ENCODE measurements around the gene FITM1.

Gene FITM1

GRCh38 chr14:24146453-24146977, 16.1 kb downstream of the FITM1 start, which contains the start of gene PSME2:
Gene PSME2 (minus strand): TSS chr14:24146610. CDS start chr14:24146581, 29 bp downstream.
- H3K36me3 ChIP-seq (ENCODE audit: insufficient read depth, low read length) = peaks cover 37% of the 10 kb centered on the region
- peak within 1 kb of the TSS; percentile 99 for H3K27ac ChIP-seq (ENCODE audit: low read depth, low read length)
- no peaks in the 10 kb centered on the region for H3K9me3 ChIP-seq (ENCODE audit: low read length)
- H3K4me1 ChIP-seq (ENCODE audit: insufficient read depth, low read length) = peaks cover 36% of the 10 kb centered on the region
- peak within 1 kb of the TSS; percentile 86 to 88 for H3K4me3 ChIP-seq (ENCODE audit: low read depth in 1 of 2, low read length in 2 of 2)
- peak within 1 kb of the TSS; percentile 83 for H3K9ac ChIP-seq (ENCODE audit: low read length)
- no peaks in the 10 kb centered on the region for H3K27me3 ChIP-seq (ENCODE audit: control insufficient read depth in 1 of 2, insufficient read depth in 2 of 2, low read length in 2 of 2)

- Histone ChIP-seq H3K4me3 (ENCODE audit: low read depth in 1 of 2, low read length in 2 of 2) (peak within 1 kb of the TSS; percentile 86 to 88), H3K4me1 (ENCODE audit: insufficient read depth, low read length) (peaks cover 32% of the 10 kb centered on the region), H3K27me3 (ENCODE audit: control insufficient read depth in 1 of 2, insufficient read depth in 2 of 2, low read length in 2 of 2) (no peaks in the 10 kb centered on the region), H3K9me3 (ENCODE audit: low read length) (no peaks in the 10 kb centered on the region), H3K27ac (ENCODE audit: low read depth, low read length) (peak within 1 kb of the TSS; percentile 99), H3K36me3 (ENCODE audit: insufficient read depth, low read length) (peaks cover 43% of the 10 kb centered on the region), H3K9ac (ENCODE audit: low read length) (peak within 1 kb of the TSS; percentile 83)
Measured at GRCh38 chr14:24146978-24147760, 16.7 kb downstream of the FITM1 start, which contains the start of gene RNF31. Gene RNF31 (plus strand): TSS chr14:24147498. CDS start chr14:24147699, 201 bp downstream.

GRCh38 chr14:24147761-24148428, 17.4 kb downstream of the FITM1 start:
- H3K27ac ChIP-seq (ENCODE audit: low read depth, low read length) = peak overlapping the region; percentile 99
- no peaks in the 10 kb centered on the region for H3K9me3 ChIP-seq (ENCODE audit: low read length)
- H3K36me3 ChIP-seq (ENCODE audit: insufficient read depth, low read length) = peaks cover 48% of the 10 kb centered on the region
- peak overlapping the region; percentile 86 to 88 for H3K4me3 ChIP-seq (ENCODE audit: low read depth in 1 of 2, low read length in 2 of 2)
- H3K4me1 ChIP-seq (ENCODE audit: insufficient read depth, low read length) = peaks cover 30% of the 10 kb centered on the region
- peak overlapping the region; percentile 72 for H3K9ac ChIP-seq (ENCODE audit: low read length)
- H3K27me3 ChIP-seq (ENCODE audit: control insufficient read depth in 1 of 2, insufficient read depth in 2 of 2, low read length in 2 of 2) = no peaks in the 10 kb centered on the region

- Histone ChIP-seq H3K4me3 (ENCODE audit: low read depth in 1 of 2, low read length in 2 of 2) (no peak overlapping the region), H3K9me3 (ENCODE audit: low read length) (no peaks in the 10 kb centered on the region), H3K4me1 (ENCODE audit: insufficient read depth, low read length) (peaks cover 30% of the 10 kb centered on the region), H3K27me3 (ENCODE audit: control insufficient read depth in 1 of 2, insufficient read depth in 2 of 2, low read length in 2 of 2) (no peaks in the 10 kb centered on the region), H3K27ac (ENCODE audit: low read depth, low read length) (no peak overlapping the region), H3K9ac (ENCODE audit: low read length) (no peak overlapping the region), H3K36me3 (ENCODE audit: insufficient read depth, low read length) (peaks cover 35% of the 10 kb centered on the region)
Measured at GRCh38 chr14:24149302-24149969, 19.0 kb downstream of the FITM1 start.

- Histone ChIP-seq H3K4me3 (ENCODE audit: low read depth in 1 of 2, low read length in 2 of 2) (no peak overlapping the region), H3K36me3 (ENCODE audit: insufficient read depth, low read length) (peaks cover 41% of the 10 kb centered on the region), H3K9me3 (ENCODE audit: low read length) (no peaks in the 10 kb centered on the region), H3K4me1 (ENCODE audit: insufficient read depth, low read length) (peaks cover 30% of the 10 kb centered on the region), H3K27me3 (ENCODE audit: control insufficient read depth in 1 of 2, insufficient read depth in 2 of 2, low read length in 2 of 2) (no peaks in the 10 kb centered on the region), H3K27ac (ENCODE audit: low read depth, low read length) (no peak overlapping the region), H3K9ac (ENCODE audit: low read length) (no peak overlapping the region)
Measured at GRCh38 chr14:24150061-24150460, 19.6 kb downstream of the FITM1 start.

- Histone ChIP-seq H3K4me3 (ENCODE audit: low read depth in 1 of 2, low read length in 2 of 2) (no peak overlapping the region), H3K27me3 (ENCODE audit: control insufficient read depth in 1 of 2, insufficient read depth in 2 of 2, low read length in 2 of 2) (no peaks in the 10 kb centered on the region), H3K27ac (ENCODE audit: low read depth, low read length) (no peak overlapping the region), H3K36me3 (ENCODE audit: insufficient read depth, low read length) (peaks cover 46% of the 10 kb centered on the region), H3K9ac (ENCODE audit: low read length) (no peak overlapping the region), H3K9me3 (ENCODE audit: low read length) (no peaks in the 10 kb centered on the region), H3K4me1 (ENCODE audit: insufficient read depth, low read length) (peaks cover 26% of the 10 kb centered on the region)
Measured at GRCh38 chr14:24150567-24150966, 20.1 kb downstream of the FITM1 start.

- Histone ChIP-seq H3K27ac (ENCODE audit: low read depth, low read length) (no peak overlapping the region), H3K9me3 (ENCODE audit: low read length) (no peaks in the 10 kb centered on the region), H3K27me3 (ENCODE audit: control insufficient read depth in 1 of 2, insufficient read depth in 2 of 2, low read length in 2 of 2) (no peaks in the 10 kb centered on the region), H3K4me3 (ENCODE audit: low read depth in 1 of 2, low read length in 2 of 2) (no peak overlapping the region), H3K4me1 (ENCODE audit: insufficient read depth, low read length) (peaks cover 22% of the 10 kb centered on the region), H3K9ac (ENCODE audit: low read length) (no peak overlapping the region), H3K36me3 (ENCODE audit: insufficient read depth, low read length) (peaks cover 50% of the 10 kb centered on the region)
Measured at GRCh38 chr14:24150993-24151392, 20.5 kb downstream of the FITM1 start.

GRCh38 chr14:24151404-24152080, 21.1 kb downstream of the FITM1 start:
- Histone ChIP-seq H3K4me1 (ENCODE audit: insufficient read depth, low read length) (peaks cover 20% of the 10 kb centered on the region), H3K27ac (ENCODE audit: low read depth, low read length) (no peak overlapping the region), H3K9ac (ENCODE audit: low read length) (no peak overlapping the region), H3K4me3 (ENCODE audit: low read depth in 1 of 2, low read length in 2 of 2) (no peak overlapping the region), H3K9me3 (ENCODE audit: low read length) (no peaks in the 10 kb centered on the region), H3K36me3 (ENCODE audit: insufficient read depth, low read length) (peaks cover 51% of the 10 kb centered on the region), H3K27me3 (ENCODE audit: control insufficient read depth in 1 of 2, insufficient read depth in 2 of 2, low read length in 2 of 2) (no peaks in the 10 kb centered on the region)

GRCh38 chr14:24155100-24155499, 24.6 kb downstream of the FITM1 start:
- Histone ChIP-seq H3K4me1 (ENCODE audit: insufficient read depth, low read length) (no peaks in the 10 kb centered on the region), H3K27ac (ENCODE audit: low read depth, low read length) (no peak overlapping the region), H3K27me3 (ENCODE audit: control insufficient read depth in 1 of 2, insufficient read depth in 2 of 2, low read length in 2 of 2) (no peaks in the 10 kb centered on the region), H3K9ac (ENCODE audit: low read length) (no peak overlapping the region), H3K36me3 (ENCODE audit: insufficient read depth, low read length) (peaks cover 66% of the 10 kb centered on the region), H3K9me3 (ENCODE audit: low read length) (no peaks in the 10 kb centered on the region), H3K4me3 (ENCODE audit: low read depth in 1 of 2, low read length in 2 of 2) (no peak overlapping the region)

GRCh38 chr14:24156840-24157239, 26.4 kb downstream of the FITM1 start:
- H3K27ac ChIP-seq (ENCODE audit: low read depth, low read length) = no peak overlapping the region

GRCh38 chr14:24157331-24157730, 26.9 kb downstream of the FITM1 start:
- no peak overlapping the region for H3K9ac ChIP-seq (ENCODE audit: low read length)
- H3K4me1 ChIP-seq (ENCODE audit: insufficient read depth, low read length) = peaks cover 14% of the 10 kb centered on the region
- peaks cover 53% of the 10 kb centered on the region for H3K36me3 ChIP-seq (ENCODE audit: insufficient read depth, low read length)
- H3K9me3 ChIP-seq (ENCODE audit: low read length) = no peaks in the 10 kb centered on the region
- H3K27ac ChIP-seq (ENCODE audit: low read depth, low read length) = no peak overlapping the region
- no peak overlapping the region for H3K4me3 ChIP-seq (ENCODE audit: low read depth in 1 of 2, low read length in 2 of 2)
- H3K27me3 ChIP-seq (ENCODE audit: control insufficient read depth in 1 of 2, insufficient read depth in 2 of 2, low read length in 2 of 2) = no peaks in the 10 kb centered on the region

More at GRCh38 chr14:24156840-24157239, 26.4 kb downstream of the FITM1 start:
- H3K4me3 ChIP-seq (ENCODE audit: low read depth in 1 of 2, low read length in 2 of 2) = no peak overlapping the region
- H3K36me3 ChIP-seq (ENCODE audit: insufficient read depth, low read length) = peaks cover 57% of the 10 kb centered on the region
- peaks cover 9% of the 10 kb centered on the region for H3K4me1 ChIP-seq (ENCODE audit: insufficient read depth, low read length)
- H3K27me3 ChIP-seq (ENCODE audit: control insufficient read depth in 1 of 2, insufficient read depth in 2 of 2, low read length in 2 of 2) = no peaks in the 10 kb centered on the region
- no peak overlapping the region for H3K9ac ChIP-seq (ENCODE audit: low read length)
- H3K9me3 ChIP-seq (ENCODE audit: low read length) = no peaks in the 10 kb centered on the region

All from muscle layer of colon (tissue), 2 donors.